ENCODE measurements around the gene TMEM161A.

The TMEM161A gene

GRCh38 chr19:19095691-19096090, 42.6 kb downstream of the TMEM161A start:
- no peak for DNase-seq

- no peak for DNase-seq
Observed at GRCh38 chr19:19094513-19094912, 43.8 kb downstream of the TMEM161A start.

- no peak for DNase-seq
Observed at GRCh38 chr19:19087676-19088075, 50.6 kb downstream of the TMEM161A start.

- DNase-seq, result no peak
Observed at GRCh38 chr19:19083413-19084178, 54.7 kb downstream of the TMEM161A start.

GRCh38 chr19:19081642-19082151, 56.6 kb downstream of the TMEM161A start:
- DNase-seq, result no peak

DNA sequence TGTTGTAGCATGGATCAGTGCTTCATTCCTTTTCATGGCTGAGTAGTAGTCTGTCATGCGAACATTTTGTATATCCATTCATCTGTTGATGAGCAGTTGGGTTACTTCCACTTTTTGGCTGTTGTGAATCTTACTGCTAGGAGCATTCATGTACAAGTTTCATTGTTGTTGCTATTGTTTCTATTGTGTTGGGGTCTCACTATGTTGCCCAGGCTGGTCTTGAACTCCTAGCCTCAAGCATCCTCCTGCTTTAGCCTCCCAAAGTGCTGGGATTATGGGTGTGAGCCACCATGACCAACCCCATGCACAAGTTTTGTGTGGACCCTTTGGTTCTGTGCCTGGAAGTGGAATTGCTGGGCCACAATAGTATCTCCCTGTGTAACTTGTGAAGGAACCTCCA, 58.7 kb downstream of the TMEM161A start:
- DNase-seq, result no peak

- no peak for DNase-seq
Observed at GRCh38 chr19:19078801-19079200, 59.5 kb downstream of the TMEM161A start.

- no peak for DNase-seq
Observed at GRCh38 chr19:19077103-19077502, 61.2 kb downstream of the TMEM161A start.

- no peak for DNase-seq
Observed at GRCh38 chr19:19076476-19076875, 61.8 kb downstream of the TMEM161A start.

GRCh38 chr19:19075126-19075525, 63.2 kb downstream of the TMEM161A start:
- no peak for DNase-seq

GRCh38 chr19:19074196-19074882, 63.9 kb downstream of the TMEM161A start:
- DNase-seq, result no peak

GRCh38 chr19:19071897-19072296, 66.4 kb downstream of the TMEM161A start:
- DNase-seq, result no peak
